Measurements from ENCODE around the gene CCDC28B.

- no peak for TF ChIP-seq EP300 (conservative IDR thresholded peaks at IDR 0.05; ENCODE audit: poor library complexity, severe bottlenecking)
- TF ChIP-seq REST (IDR thresholded peaks at IDR 0.05; ENCODE audit: borderline replicate concordance): no peak
- TF ChIP-seq CTCF (IDR thresholded peaks at IDR 0.05; ENCODE audit: poor library complexity, severe bottlenecking): no peak
- TF ChIP-seq EZH2 (IDR thresholded peaks at IDR 0.05; ENCODE audit: borderline replicate concordance, insufficient read depth, low read length, poor library complexity, severe bottlenecking): no peak
- TF ChIP-seq TAF1 (IDR thresholded peaks at IDR 0.05; ENCODE audit: low read depth): no peak
- no peak for TF ChIP-seq SMC3 (conservative IDR thresholded peaks at IDR 0.05; ENCODE audit: poor library complexity)
Observed at GRCh38 chr1:32187850-32188249, 12.5 kb upstream of the CCDC28B start.
